Measurements from ENCODE around the gene ATG4A.

The ATG4A gene

GRCh38 chrX:108167211-108167872 lies 75.8 kb downstream of the ATG4A start:
- Histone ChIP-seq H3K4me3 (ENCODE audit: insufficient read length, low read depth) (no peak overlapping the region), H3K36me3 (ENCODE audit: insufficient read depth, insufficient read length, low read length) (peaks cover 5% of the 10 kb centered on the region), H3K27me3 (ENCODE audit: insufficient read depth, insufficient read length) (no peaks in the 10 kb centered on the region), H3K4me1 (ENCODE audit: insufficient read depth, insufficient read length) (no peaks in the 10 kb centered on the region), H3K9me3 (ENCODE audit: insufficient read depth, low read length) (no peaks in the 10 kb centered on the region), H3K9ac (ENCODE audit: insufficient read length, low read depth) (no peak overlapping the region)
- DNase-seq (ENCODE audit: low read depth, low spot score): no peak
- TF ChIP-seq ZNF274 (IDR thresholded peaks at IDR 0.05; ENCODE audit: low read depth, low read length) (no peak), SUZ12 (IDR thresholded peaks at IDR 0.05; ENCODE audit: extremely low read depth, insufficient read depth, insufficient read length) (no peak), YY1 (IDR thresholded peaks at IDR 0.05; ENCODE audit: insufficient read depth, insufficient read length) (no peak)

GRCh38 chrX:108168961-108169740 lies 77.6 kb downstream of the ATG4A start:
- H3K27me3 ChIP-seq (ENCODE audit: insufficient read depth, insufficient read length): no peaks in the 10 kb centered on the region
- no peak overlapping the region for H3K9ac ChIP-seq (ENCODE audit: insufficient read length, low read depth)
- no peak for DNase-seq (ENCODE audit: low read depth, low spot score)
- H3K4me3 ChIP-seq (ENCODE audit: insufficient read length, low read depth): no peak overlapping the region
- H3K36me3 ChIP-seq (ENCODE audit: insufficient read depth, insufficient read length, low read length): peaks cover 5% of the 10 kb centered on the region
- H3K4me1 ChIP-seq (ENCODE audit: insufficient read depth, insufficient read length): no peaks in the 10 kb centered on the region
- H3K9me3 ChIP-seq (ENCODE audit: insufficient read depth, low read length): no peaks in the 10 kb centered on the region
- TF ChIP-seq ZNF274 (IDR thresholded peaks at IDR 0.05; ENCODE audit: low read depth, low read length) (no peak), YY1 (IDR thresholded peaks at IDR 0.05; ENCODE audit: insufficient read depth, insufficient read length) (no peak), SUZ12 (IDR thresholded peaks at IDR 0.05; ENCODE audit: extremely low read depth, insufficient read depth, insufficient read length) (no peak)

GRCh38 chrX:108169768-108170167 lies 78.2 kb downstream of the ATG4A start:
- H3K4me3 ChIP-seq (ENCODE audit: insufficient read length, low read depth): no peak overlapping the region
- H3K27me3 ChIP-seq (ENCODE audit: insufficient read depth, insufficient read length): no peaks in the 10 kb centered on the region
- DNase-seq (ENCODE audit: low read depth, low spot score): no peak
- no peak overlapping the region for H3K9ac ChIP-seq (ENCODE audit: insufficient read length, low read depth)
- no peaks in the 10 kb centered on the region for H3K9me3 ChIP-seq (ENCODE audit: insufficient read depth, low read length)
- H3K36me3 ChIP-seq (ENCODE audit: insufficient read depth, insufficient read length, low read length): peaks cover 5% of the 10 kb centered on the region
- H3K4me1 ChIP-seq (ENCODE audit: insufficient read depth, insufficient read length): no peaks in the 10 kb centered on the region
- TF ChIP-seq ZNF274 (IDR thresholded peaks at IDR 0.05; ENCODE audit: low read depth, low read length): no peak
- no peak for TF ChIP-seq SUZ12 (IDR thresholded peaks at IDR 0.05; ENCODE audit: extremely low read depth, insufficient read depth, insufficient read length)
- TF ChIP-seq YY1 (IDR thresholded peaks at IDR 0.05; ENCODE audit: insufficient read depth, insufficient read length): no peak

GRCh38 chrX:108171671-108172070 lies 80.1 kb downstream of the ATG4A start:
- H3K36me3 ChIP-seq (ENCODE audit: insufficient read depth, insufficient read length, low read length): peaks cover 5% of the 10 kb centered on the region
- H3K9ac ChIP-seq (ENCODE audit: insufficient read length, low read depth): no peak overlapping the region
- H3K27me3 ChIP-seq (ENCODE audit: insufficient read depth, insufficient read length): no peaks in the 10 kb centered on the region
- no peak for DNase-seq (ENCODE audit: low read depth, low spot score)
- no peak overlapping the region for H3K4me3 ChIP-seq (ENCODE audit: insufficient read length, low read depth)
- peaks cover under 1% of the 10 kb centered on the region for H3K4me1 ChIP-seq (ENCODE audit: insufficient read depth, insufficient read length)
- TF ChIP-seq YY1 (IDR thresholded peaks at IDR 0.05; ENCODE audit: insufficient read depth, insufficient read length) (no peak), ZNF274 (IDR thresholded peaks at IDR 0.05; ENCODE audit: low read depth, low read length) (no peak), SUZ12 (IDR thresholded peaks at IDR 0.05; ENCODE audit: extremely low read depth, insufficient read depth, insufficient read length) (no peak)
- no peaks in the 10 kb centered on the region for H3K9me3 ChIP-seq (ENCODE audit: insufficient read depth, low read length)

- Histone ChIP-seq H3K27me3 (ENCODE audit: insufficient read depth, insufficient read length) (no peaks in the 10 kb centered on the region), H3K4me3 (ENCODE audit: insufficient read length, low read depth) (no peak overlapping the region), H3K4me1 (ENCODE audit: insufficient read depth, insufficient read length) (peaks cover 9% of the 10 kb centered on the region), H3K36me3 (ENCODE audit: insufficient read depth, insufficient read length, low read length) (peaks cover 5% of the 10 kb centered on the region), H3K9me3 (ENCODE audit: insufficient read depth, low read length) (no peaks in the 10 kb centered on the region), H3K9ac (ENCODE audit: insufficient read length, low read depth) (no peak overlapping the region)
- TF ChIP-seq SUZ12 (IDR thresholded peaks at IDR 0.05; ENCODE audit: extremely low read depth, insufficient read depth, insufficient read length) (no peak), YY1 (IDR thresholded peaks at IDR 0.05; ENCODE audit: insufficient read depth, insufficient read length) (no peak), ZNF274 (IDR thresholded peaks at IDR 0.05; ENCODE audit: low read depth, low read length) (no peak)
- DNase-seq (ENCODE audit: low read depth, low spot score): no peak
These were observed 82.3 kb downstream of the ATG4A start for GRCh38 chrX:108173874-108174273.

- DNase-seq (ENCODE audit: low read depth, low spot score): peak; percentile 81
- Histone ChIP-seq H3K9ac (ENCODE audit: insufficient read length, low read depth) (peak overlapping the region; percentile 2), H3K9me3 (ENCODE audit: insufficient read depth, low read length) (no peaks in the 10 kb centered on the region), H3K36me3 (ENCODE audit: insufficient read depth, insufficient read length, low read length) (no peaks in the 10 kb centered on the region), H3K4me1 (ENCODE audit: insufficient read depth, insufficient read length) (peaks cover 9% of the 10 kb centered on the region), H3K27me3 (ENCODE audit: insufficient read depth, insufficient read length) (no peaks in the 10 kb centered on the region), H3K4me3 (ENCODE audit: insufficient read length, low read depth) (no peak overlapping the region)
- TF ChIP-seq SUZ12 (IDR thresholded peaks at IDR 0.05; ENCODE audit: extremely low read depth, insufficient read depth, insufficient read length): no peak
- no peak for TF ChIP-seq ZNF274 (IDR thresholded peaks at IDR 0.05; ENCODE audit: low read depth, low read length)
- no peak for TF ChIP-seq YY1 (IDR thresholded peaks at IDR 0.05; ENCODE audit: insufficient read depth, insufficient read length)
These were observed 86.0 kb downstream of the ATG4A start for GRCh38 chrX:108177351-108178142.

GRCh38 chrX:108178143-108178498 lies 86.5 kb downstream of the ATG4A start:
- peaks cover 9% of the 10 kb centered on the region for H3K4me1 ChIP-seq (ENCODE audit: insufficient read depth, insufficient read length)

More at GRCh38 chrX:108178143-108178498, 86.5 kb downstream of the ATG4A start:
- no peaks in the 10 kb centered on the region for H3K9me3 ChIP-seq (ENCODE audit: insufficient read depth, low read length)
- no peak for DNase-seq (ENCODE audit: low read depth, low spot score)
- no peak for TF ChIP-seq YY1 (IDR thresholded peaks at IDR 0.05; ENCODE audit: insufficient read depth, insufficient read length)
- no peaks in the 10 kb centered on the region for H3K36me3 ChIP-seq (ENCODE audit: insufficient read depth, insufficient read length, low read length)
- no peaks in the 10 kb centered on the region for H3K27me3 ChIP-seq (ENCODE audit: insufficient read depth, insufficient read length)
- peak overlapping the region; percentile 2 for H3K9ac ChIP-seq (ENCODE audit: insufficient read length, low read depth)
- H3K4me3 ChIP-seq (ENCODE audit: insufficient read length, low read depth): no peak overlapping the region

Data from NT2/D1 (cell line).